PC-9 (cell line): Measurements from ENCODE around the gene ACSF2. TPM values are rescaled to one million over a fixed set of nuclear protein-coding genes. Genes with fewer than 3 reads are reported as not detected.
"Not testable (repeated sequence)": the region's sequence is repeated elsewhere in the genome, so short reads cannot be mapped to it uniquely, and the experiment has no call there.

Experiments used
- BruUV-seq: library from RNA; stranded (reverse); fragments of 400-500 nt; replicated peaks from 2 replicates; lab custom pipeline; 2021; lab: Mats Ljungman, UMichigan
- CTCF ChIA-PET: fragments of 300-600 bp; sonication (Branson Sonifier 250); formaldehyde crosslinking; loops from one replicate; lab custom pipeline; 2022; ENCODE audit warnings: antibody characterized with exemption; lab: Charles Lee
- POLR2A ChIA-PET: fragments of 300-600 bp; sonication (Branson Sonifier 250); formaldehyde crosslinking; loops from one replicate; lab custom pipeline; 2022; ENCODE audit warnings: antibody characterized with exemption; ENCODE audit not compliant: unreplicated experiment; lab: Charles Lee
- DNase-seq, 2 experiments: peaks; one replicate each; pipeline versions ENCODE4 v3.0.0 to v3.0.0-alpha.2; 2015 to 2022; ENCODE audit warnings: mixed read lengths in 1 of 2
- H2AFZ ChIP-seq: fragments of 200-600 bp; sonication (generic); 2 replicates; pipeline ENCODE4 v1.8.1; 2017; ENCODE audit warnings: antibody characterized with exemption
- H3F3A ChIP-seq: fragments of 200-600 bp; sonication (generic); 2 replicates; pipeline ENCODE4 v1.8.1; 2017; ENCODE audit warnings: antibody characterized with exemption, mild to moderate bottlenecking, low read depth; ENCODE audit not compliant: insufficient read depth
- H3K27ac ChIP-seq: fragments of 200-600 bp; sonication (generic); 2 replicates; pipeline ENCODE4 v1.6.1; 2016; ENCODE audit warnings: mixed run types
- H3K27me3 ChIP-seq: fragments of 200-600 bp; sonication (generic); 2 replicates; pipeline ENCODE4 v1.6.1; 2016; ENCODE audit warnings: low read depth, mixed run types; ENCODE audit not compliant: insufficient read depth
- H3K36me3 ChIP-seq: fragments of 200-600 bp; sonication (generic); 2 replicates; pipeline ENCODE4 v1.6.1; 2016; ENCODE audit warnings: low read depth, mixed run types
- H3K4me1 ChIP-seq: fragments of 200-600 bp; sonication (generic); replicated peaks from 2 replicates; pipeline ENCODE4 v1.6.1; 2016; ENCODE audit warnings: mixed run types; ENCODE audit not compliant: insufficient read depth
- H3K4me2 ChIP-seq: fragments of 200-600 bp; sonication (generic); 2 replicates; pipeline ENCODE4 v1.6.1; 2017; ENCODE audit warnings: mixed run types
- H3K4me3 ChIP-seq: fragments of 200-600 bp; sonication (generic); 2 replicates; pipeline ENCODE4 v1.6.1; 2016; ENCODE audit warnings: mixed run types
- H3K79me2 ChIP-seq: fragments of 200-600 bp; sonication (generic); 2 replicates; pipeline ENCODE4 v1.6.1; 2017; ENCODE audit warnings: low read depth, mixed run types
- H3K9me2 ChIP-seq: fragments of 200-600 bp; sonication (generic); 2 replicates; pipeline ENCODE4 v1.8.1; 2017; ENCODE audit warnings: mild to moderate bottlenecking; ENCODE audit not compliant: insufficient read depth
- H3K9me3 ChIP-seq: fragments of 200-600 bp; sonication (generic); 2 replicates; pipeline ENCODE4 v1.8.1; 2016; ENCODE audit warnings: low read depth; ENCODE audit not compliant: insufficient read depth
- H4K20me1 ChIP-seq: fragments of 200-600 bp; sonication (generic); 2 replicates; pipeline ENCODE4 v1.8.1; 2017; ENCODE audit not compliant: insufficient read depth
- CTCF ChIP-seq: fragments of 200-600 bp; sonication (generic); conservative IDR thresholded peaks from 2 replicates; pipeline ENCODE4 v1.6.1; 2017; ENCODE audit warnings: mixed run types, antibody characterized with exemption, mild to moderate bottlenecking, moderate library complexity
- EZH2 ChIP-seq: fragments of 200-600 bp; sonication (generic); IDR thresholded peaks from 2 replicates; pipeline ENCODE4 v1.8.0; 2017; ENCODE audit warnings: antibody characterized with exemption, low read depth
- intact Hi-C: fragments of 100-400 bp; cut with micrococcal nuclease; formaldehyde crosslinking; loops from one replicate; pipeline ENCODE4 v1.10.0; 2022; ENCODE audit not compliant: unreplicated experiment
- total RNA-seq: library from RNA; stranded (reverse); gene quantifications from 2 replicates; pipeline ENCODE4 v1.2.3, GENCODE V29; 2021

Gene ACSF2
- total RNA-seq, 1 experiment from 2014 or later, result 154 TPM

GRCh38 chr17:50426814-50427787, 1.1 kb downstream of the ACSF2 start:
- H3K27me3 ChIP-seq, result no peaks in the 10 kb centered on the region
- H4K20me1 ChIP-seq, result peaks cover 9% of the 10 kb centered on the region; the same call in 1 of the 2 replicates
- H3K4me3 ChIP-seq, result peak overlapping the region; percentile 63
- peaks cover 51% of the 10 kb centered on the region for H3F3A ChIP-seq
- no peaks in the 10 kb centered on the region for H3K9me2 ChIP-seq
- CTCF ChIA-PET, result interaction anchor here (1.1 kb wide), 1 partner anchor 30 kb away, joined by 6 read pairs; the partner anchor contains the start of gene LRRC59
- H3K79me2 ChIP-seq, result peaks cover 73% of the 10 kb centered on the region
- H3K27ac ChIP-seq, result peak overlapping the region; percentile 40
- POLR2A ChIA-PET, result interaction anchor here (0.6 to 0.9 kb wide), 3 partner anchors 13 to 266 kb away, joined by 4 to 5 read pairs (median 5); partner anchors contain the start of gene LRRC59
- DNase-seq, result peak; percentile 46 to 67
- H3K4me1 ChIP-seq, result peaks cover 82% of the 10 kb centered on the region
- H3K36me3 ChIP-seq, result peaks cover 14% of the 10 kb centered on the region
- peak; percentile 67 for TF ChIP-seq CTCF
- TF ChIP-seq EZH2, result no peak
- BruUV-seq, result TSS peak; percentile 47
- intact Hi-C loops, result loop anchor here (1.0 to 2.0 kb wide), 3 partner anchors 25 to 36 kb away; partner anchors contain the start of gene LRRC59
- H3K9me3 ChIP-seq, result no peaks in the 10 kb centered on the region
- H3K4me2 ChIP-seq, result peak overlapping the region; percentile 91
- H2AFZ ChIP-seq, result peak overlapping the region; percentile 77

GRCh38 chr17:50428126-50428525, 2.1 kb downstream of the ACSF2 start:
- intact Hi-C loops, H3K9me3 ChIP-seq, H3K27me3 ChIP-seq, H3K9me2 ChIP-seq, POLR2A ChIA-PET, DNase-seq, H2AFZ ChIP-seq, BruUV-seq, CTCF ChIA-PET: not testable (repeated sequence)
- Histone ChIP-seq H3K4me2 (peak overlapping the region; percentile 91), H3K27ac (peak overlapping the region; percentile 40; the same call in 1 of the 2 replicates), H3K4me3 (peak overlapping the region; percentile 63; the same call in 1 of the 2 replicates), H3K79me2 (peaks cover 82% of the 10 kb centered on the region), H3K36me3 (peaks cover 14% of the 10 kb centered on the region), H3K4me1 (peaks cover 72% of the 10 kb centered on the region), H3F3A (peaks cover 50% of the 10 kb centered on the region), H4K20me1 (peaks cover 19% of the 10 kb centered on the region)

- peaks cover 19% of the 10 kb centered on the region for H4K20me1 ChIP-seq
- BruUV-seq, result no TSS peak
- ChIA-PET POLR2A (no interaction called here), CTCF (no interaction called here)
- peaks cover 66% of the 10 kb centered on the region for H3K4me1 ChIP-seq
- H3K9me3 ChIP-seq, result no peaks in the 10 kb centered on the region
- no peak overlapping the region for H3K4me3 ChIP-seq
- H3K27me3 ChIP-seq, result no peaks in the 10 kb centered on the region
- H3K27ac ChIP-seq, result no peak overlapping the region
- H3K36me3 ChIP-seq, result peaks cover 14% of the 10 kb centered on the region
- no peak for DNase-seq
- no peak overlapping the region for H2AFZ ChIP-seq
- peaks cover 83% of the 10 kb centered on the region for H3K79me2 ChIP-seq
- no peaks in the 10 kb centered on the region for H3K9me2 ChIP-seq
- intact Hi-C loops, result no loop called here
- H3K4me2 ChIP-seq, result peak overlapping the region; percentile 7; the same call in 1 of the 2 replicates
- peaks cover 45% of the 10 kb centered on the region for H3F3A ChIP-seq
- no peak for TF ChIP-seq CTCF
- TF ChIP-seq EZH2, result no peak
Observed at GRCh38 chr17:50428831-50429424, 2.9 kb downstream of the ACSF2 start.
